ENCODE results near the gene FOXJ3. TPM values are rescaled to one million over a fixed set of nuclear protein-coding genes. Genes with fewer than 3 reads are reported as not detected.

The FOXJ3 gene
- total RNA-seq, 1 experiment from 2014 or later, result 51.1 TPM

DNA sequence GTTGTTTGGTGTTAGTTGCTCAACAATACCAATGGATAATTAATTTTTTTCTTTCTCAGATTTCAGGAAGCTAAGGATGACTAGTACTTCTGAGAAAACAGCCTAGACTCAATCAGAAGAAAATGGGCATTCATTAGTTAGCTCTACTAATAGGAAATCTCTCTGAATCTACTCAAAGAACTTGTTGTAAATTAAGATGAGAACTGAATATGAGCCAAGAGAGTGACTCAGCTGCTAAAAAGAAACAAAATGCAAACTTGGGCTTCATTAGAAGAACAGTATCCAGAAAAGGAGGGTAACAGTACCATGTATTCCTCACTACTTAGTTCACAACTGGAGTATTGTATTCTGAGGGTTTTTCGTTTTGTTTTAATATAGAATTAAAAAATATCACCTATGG lies 12.5 kb downstream of the FOXJ3 start:
- ChIA-PET POLR2A (no interaction called here), RAD21 (ENCODE audit: low non-redundant PET in 1 of 2, low total read pairs in 2 of 2, uncharacterized antibody in 2 of 2, unreplicated experiment in 2 of 2) (no interaction called here), CTCF (no interaction called here)
- Histone ChIP-seq H3K4me3 (replicated peaks in 1 of 2; ENCODE audit: low read depth in 1 of 2, low read length in 2 of 2) (no peak overlapping the region), H3K4me1 (ENCODE audit: control insufficient read depth in 1 of 2, insufficient read depth in 2 of 2, low read length in 2 of 2) (peaks cover 0 to 2% of the 10 kb centered on the region in 2 experiments; a peak in 3 of 4 replicates), H4K20me1 (ENCODE audit: insufficient read depth) (peaks cover 54% of the 10 kb centered on the region; the same call in 1 of the 2 replicates), H3K9me3 (ENCODE audit: control insufficient read depth in 1 of 2, insufficient read depth in 1 of 2, low read depth in 1 of 2, low read length in 2 of 2) (no peaks in the 10 kb centered on the region), H2AFZ (ENCODE audit: low read depth, low read length, poor library complexity, severe bottlenecking) (no peak overlapping the region), H3K36me3 (ENCODE audit: control insufficient read depth in 1 of 2, insufficient read depth in 2 of 2, low read length in 2 of 2) (no peaks in the 10 kb centered on the region), H3K27ac (ENCODE audit: low read depth, low read length) (no peak overlapping the region), H3K9ac (ENCODE audit: low read length) (no peak overlapping the region), H3K9me2 (ENCODE audit: insufficient read depth) (no peaks in the 10 kb centered on the region), H3K27me3 (ENCODE audit: insufficient read depth, low read length) (no peaks in the 10 kb centered on the region), H3K79me2 (ENCODE audit: insufficient read depth, low read length) (peaks cover 98% of the 10 kb centered on the region), H3K4me2 (ENCODE audit: low read length) (no peak overlapping the region)
- intact Hi-C loops (cut with micrococcal nuclease), result no loop called here
- no peak for ATAC-seq
- no TSS peak for BruUV-seq (replicated peaks)
- DNase-seq (ENCODE audit: low read depth, low spot score), result no peak
- TF ChIP-seq FOSL1 (IDR thresholded peaks at IDR 0.05; ENCODE audit: low read depth), result no peak
- TF ChIP-seq JUND (IDR thresholded peaks at IDR 0.05), result no peak
- no peak for TF ChIP-seq SIN3A (IDR thresholded peaks at IDR 0.05; ENCODE audit: low read depth)
- no peak for TF ChIP-seq POLR2A (IDR thresholded peaks at IDR 0.05; ENCODE audit: borderline replicate concordance, extremely low read depth, insufficient read depth, insufficient read length)
- no peak for TF ChIP-seq YY1 (IDR thresholded peaks at IDR 0.05; ENCODE audit: extremely low read depth, insufficient replicate concordance, low read depth, low read length)

DNA sequence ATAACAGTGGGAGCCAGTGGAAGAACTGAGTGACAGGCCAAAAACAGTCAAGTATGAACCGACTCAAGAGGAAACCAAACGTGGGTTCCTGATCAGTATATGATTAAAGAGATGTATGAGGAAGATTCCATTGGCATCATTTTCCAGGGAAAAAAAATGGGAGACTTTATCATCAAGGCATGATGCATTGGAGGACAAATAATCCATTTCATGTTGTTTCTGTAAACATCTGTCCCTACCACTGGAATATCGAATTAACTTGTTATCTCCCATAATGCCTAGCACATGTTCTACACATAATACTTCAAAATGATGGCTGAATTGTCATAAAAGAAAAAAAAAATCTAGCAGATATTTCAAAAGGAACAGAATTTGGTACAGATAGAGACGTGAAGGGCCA lies 13.3 kb downstream of the FOXJ3 start:
- CTCF ChIA-PET, result no interaction called here
- Histone ChIP-seq H3K4me1 (ENCODE audit: control insufficient read depth in 1 of 2, insufficient read depth in 2 of 2, low read length in 2 of 2) (peaks cover 2 to 4% of the 10 kb centered on the region in 2 experiments; a peak in 3 of 4 replicates), H3K4me3 (replicated peaks in 1 of 2; ENCODE audit: low read depth in 1 of 2, low read length in 2 of 2) (no peak overlapping the region), H3K9ac (ENCODE audit: low read length) (no peak overlapping the region), H2AFZ (ENCODE audit: low read depth, low read length, poor library complexity, severe bottlenecking) (no peak overlapping the region), H3K4me2 (ENCODE audit: low read length) (no peak overlapping the region), H3K79me2 (ENCODE audit: insufficient read depth, low read length) (peaks cover 98% of the 10 kb centered on the region), H3K36me3 (ENCODE audit: control insufficient read depth in 1 of 2, insufficient read depth in 2 of 2, low read length in 2 of 2) (no peaks in the 10 kb centered on the region), H4K20me1 (ENCODE audit: insufficient read depth) (peaks cover 48% of the 10 kb centered on the region; the same call in 1 of the 2 replicates), H3K9me3 (ENCODE audit: control insufficient read depth in 1 of 2, insufficient read depth in 1 of 2, low read depth in 1 of 2, low read length in 2 of 2) (no peaks in the 10 kb centered on the region), H3K27me3 (ENCODE audit: insufficient read depth, low read length) (no peaks in the 10 kb centered on the region), H3K27ac (ENCODE audit: low read depth, low read length) (no peak overlapping the region), H3K9me2 (ENCODE audit: insufficient read depth) (no peaks in the 10 kb centered on the region)
- intact Hi-C loops (cut with micrococcal nuclease), result no loop called here
- BruUV-seq (replicated peaks), result no TSS peak
- RAD21 ChIA-PET (ENCODE audit: low non-redundant PET in 1 of 2, low total read pairs in 2 of 2, uncharacterized antibody in 2 of 2, unreplicated experiment in 2 of 2), result no interaction called here
- ATAC-seq (no peak), DNase-seq (ENCODE audit: low read depth, low spot score) (no peak)
- POLR2A ChIA-PET, result no interaction called here
- TF ChIP-seq, protein P1, sequence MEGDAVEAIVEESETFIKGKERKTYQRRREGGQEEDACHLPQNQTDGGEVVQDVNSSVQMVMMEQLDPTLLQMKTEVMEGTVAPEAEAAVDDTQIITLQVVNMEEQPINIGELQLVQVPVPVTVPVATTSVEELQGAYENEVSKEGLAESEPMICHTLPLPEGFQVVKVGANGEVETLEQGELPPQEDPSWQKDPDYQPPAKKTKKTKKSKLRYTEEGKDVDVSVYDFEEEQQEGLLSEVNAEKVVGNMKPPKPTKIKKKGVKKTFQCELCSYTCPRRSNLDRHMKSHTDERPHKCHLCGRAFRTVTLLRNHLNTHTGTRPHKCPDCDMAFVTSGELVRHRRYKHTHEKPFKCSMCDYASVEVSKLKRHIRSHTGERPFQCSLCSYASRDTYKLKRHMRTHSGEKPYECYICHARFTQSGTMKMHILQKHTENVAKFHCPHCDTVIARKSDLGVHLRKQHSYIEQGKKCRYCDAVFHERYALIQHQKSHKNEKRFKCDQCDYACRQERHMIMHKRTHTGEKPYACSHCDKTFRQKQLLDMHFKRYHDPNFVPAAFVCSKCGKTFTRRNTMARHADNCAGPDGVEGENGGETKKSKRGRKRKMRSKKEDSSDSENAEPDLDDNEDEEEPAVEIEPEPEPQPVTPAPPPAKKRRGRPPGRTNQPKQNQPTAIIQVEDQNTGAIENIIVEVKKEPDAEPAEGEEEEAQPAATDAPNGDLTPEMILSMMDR (IDR thresholded peaks at IDR 0.05 in 2 of 3, conservative IDR thresholded peaks at IDR 0.05 in 1 of 3; ENCODE audit: borderline replicate concordance in 1 of 3, insufficient read depth in 1 of 3, low read depth in 2 of 3, low read length in 2 of 3), result no peak
- TF ChIP-seq ZNF274 (IDR thresholded peaks at IDR 0.05; ENCODE audit: low read depth, low read length), result no peak
- no peak for TF ChIP-seq CBX3 (IDR thresholded peaks at IDR 0.05; ENCODE audit: low read depth)
- TF ChIP-seq, protein P2, sequence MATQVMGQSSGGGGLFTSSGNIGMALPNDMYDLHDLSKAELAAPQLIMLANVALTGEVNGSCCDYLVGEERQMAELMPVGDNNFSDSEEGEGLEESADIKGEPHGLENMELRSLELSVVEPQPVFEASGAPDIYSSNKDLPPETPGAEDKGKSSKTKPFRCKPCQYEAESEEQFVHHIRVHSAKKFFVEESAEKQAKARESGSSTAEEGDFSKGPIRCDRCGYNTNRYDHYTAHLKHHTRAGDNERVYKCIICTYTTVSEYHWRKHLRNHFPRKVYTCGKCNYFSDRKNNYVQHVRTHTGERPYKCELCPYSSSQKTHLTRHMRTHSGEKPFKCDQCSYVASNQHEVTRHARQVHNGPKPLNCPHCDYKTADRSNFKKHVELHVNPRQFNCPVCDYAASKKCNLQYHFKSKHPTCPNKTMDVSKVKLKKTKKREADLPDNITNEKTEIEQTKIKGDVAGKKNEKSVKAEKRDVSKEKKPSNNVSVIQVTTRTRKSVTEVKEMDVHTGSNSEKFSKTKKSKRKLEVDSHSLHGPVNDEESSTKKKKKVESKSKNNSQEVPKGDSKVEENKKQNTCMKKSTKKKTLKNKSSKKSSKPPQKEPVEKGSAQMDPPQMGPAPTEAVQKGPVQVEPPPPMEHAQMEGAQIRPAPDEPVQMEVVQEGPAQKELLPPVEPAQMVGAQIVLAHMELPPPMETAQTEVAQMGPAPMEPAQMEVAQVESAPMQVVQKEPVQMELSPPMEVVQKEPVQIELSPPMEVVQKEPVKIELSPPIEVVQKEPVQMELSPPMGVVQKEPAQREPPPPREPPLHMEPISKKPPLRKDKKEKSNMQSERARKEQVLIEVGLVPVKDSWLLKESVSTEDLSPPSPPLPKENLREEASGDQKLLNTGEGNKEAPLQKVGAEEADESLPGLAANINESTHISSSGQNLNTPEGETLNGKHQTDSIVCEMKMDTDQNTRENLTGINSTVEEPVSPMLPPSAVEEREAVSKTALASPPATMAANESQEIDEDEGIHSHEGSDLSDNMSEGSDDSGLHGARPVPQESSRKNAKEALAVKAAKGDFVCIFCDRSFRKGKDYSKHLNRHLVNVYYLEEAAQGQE (IDR thresholded peaks at IDR 0.05; ENCODE audit: low read depth), result no peak
- TF ChIP-seq CEBPB (IDR thresholded peaks at IDR 0.05; ENCODE audit: low read depth), result no peak
- no peak for TF ChIP-seq YY1 (IDR thresholded peaks at IDR 0.05; ENCODE audit: extremely low read depth, insufficient replicate concordance, low read depth, low read length)
- TF ChIP-seq EZH2phosphoT487 (IDR thresholded peaks at IDR 0.05; ENCODE audit: borderline replicate concordance), result no peak
- TF ChIP-seq ZFX (IDR thresholded peaks at IDR 0.05), result no peak
- no peak for TF ChIP-seq POLR2A (IDR thresholded peaks at IDR 0.05; ENCODE audit: borderline replicate concordance, extremely low read depth, insufficient read depth, insufficient read length)
- TF ChIP-seq, protein P3, sequence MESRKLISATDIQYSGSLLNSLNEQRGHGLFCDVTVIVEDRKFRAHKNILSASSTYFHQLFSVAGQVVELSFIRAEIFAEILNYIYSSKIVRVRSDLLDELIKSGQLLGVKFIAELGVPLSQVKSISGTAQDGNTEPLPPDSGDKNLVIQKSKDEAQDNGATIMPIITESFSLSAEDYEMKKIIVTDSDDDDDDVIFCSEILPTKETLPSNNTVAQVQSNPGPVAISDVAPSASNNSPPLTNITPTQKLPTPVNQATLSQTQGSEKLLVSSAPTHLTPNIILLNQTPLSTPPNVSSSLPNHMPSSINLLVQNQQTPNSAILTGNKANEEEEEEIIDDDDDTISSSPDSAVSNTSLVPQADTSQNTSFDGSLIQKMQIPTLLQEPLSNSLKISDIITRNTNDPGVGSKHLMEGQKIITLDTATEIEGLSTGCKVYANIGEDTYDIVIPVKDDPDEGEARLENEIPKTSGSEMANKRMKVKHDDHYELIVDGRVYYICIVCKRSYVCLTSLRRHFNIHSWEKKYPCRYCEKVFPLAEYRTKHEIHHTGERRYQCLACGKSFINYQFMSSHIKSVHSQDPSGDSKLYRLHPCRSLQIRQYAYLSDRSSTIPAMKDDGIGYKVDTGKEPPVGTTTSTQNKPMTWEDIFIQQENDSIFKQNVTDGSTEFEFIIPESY (IDR thresholded peaks at IDR 0.05; ENCODE audit: extremely low read depth, insufficient replicate concordance, low read length), result no peak
